Frontal cortex (tissue), 4 donors: ENCODE measurements around the gene RPL19. TPM values are rescaled to one million over a fixed set of nuclear protein-coding genes. Genes with fewer than 3 reads are reported as not detected.
"Not testable (repeated sequence)": the region's sequence is repeated elsewhere in the genome, so short reads cannot be mapped to it uniquely, and the experiment has no call there.

Experiments used
- DNase-seq, 2 donors: peaks; one replicate each; pipeline ENCODE4 v3.0.0; 2012; ENCODE audit warnings: low spot score in 2 of 2
- FAIRE-seq: peaks from 2 replicates; lab custom pipeline; 2012; peaks lifted over from hg19 to GRCh38; lab: Jason Lieb, UNC
- total RNA-seq: library from RNA; depleted of rRNA; stranded (reverse); fragments of >200 nt; gene quantifications from one replicate; pipeline ENCODE4 v1.2.3, GENCODE V29; 2014
- donor health status: control.
- donor health status: control.
- donor health status: control.

The RPL19 gene
- total RNA-seq, result 1,210 TPM

DNA sequence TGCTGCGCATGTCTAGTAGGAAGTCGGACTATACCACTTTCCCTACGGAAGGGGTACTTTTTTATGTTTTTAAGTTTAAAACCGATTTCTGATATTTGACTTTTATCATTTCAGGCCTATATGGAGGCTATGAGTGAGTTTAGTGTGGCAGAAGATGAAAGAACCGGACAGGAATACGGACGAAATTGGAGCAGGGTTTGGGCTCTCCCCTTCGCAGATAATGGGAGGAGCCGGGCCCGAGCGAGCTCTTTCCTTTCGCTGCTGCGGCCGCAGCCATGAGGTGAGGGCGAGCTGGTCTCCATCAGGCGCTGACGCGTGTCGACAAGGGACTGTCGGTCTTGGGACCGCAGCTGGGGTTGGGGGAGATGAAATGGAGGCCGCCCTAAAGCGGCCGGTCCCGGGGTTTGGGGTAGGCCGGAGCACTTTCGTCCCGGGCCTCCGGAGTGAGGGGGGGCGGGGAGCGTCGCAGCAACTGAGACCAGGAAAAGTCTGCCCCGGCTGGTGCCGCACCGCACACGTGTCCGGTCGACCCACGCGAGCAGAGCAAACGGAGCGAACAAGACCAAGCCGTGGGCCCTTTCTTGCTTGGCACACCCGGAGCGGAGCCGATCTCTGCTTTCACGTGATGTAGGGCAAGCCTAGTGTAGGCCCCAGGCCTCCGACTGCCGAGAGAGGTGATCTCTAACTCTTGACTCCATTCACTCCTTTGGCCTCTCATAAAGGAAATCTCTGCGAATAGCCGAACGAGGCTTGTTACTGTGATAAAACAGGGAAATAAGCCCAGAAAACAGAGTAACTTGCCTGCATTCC, at the start of gene RPL19:
Gene RPL19 (plus strand): TSS at position 214 of the 810 bp plus-strand sequence. CDS start 62 bp downstream, at position 276.
- DNase-seq (peak; percentile 86 to 89), FAIRE-seq (no peak)

DNA sequence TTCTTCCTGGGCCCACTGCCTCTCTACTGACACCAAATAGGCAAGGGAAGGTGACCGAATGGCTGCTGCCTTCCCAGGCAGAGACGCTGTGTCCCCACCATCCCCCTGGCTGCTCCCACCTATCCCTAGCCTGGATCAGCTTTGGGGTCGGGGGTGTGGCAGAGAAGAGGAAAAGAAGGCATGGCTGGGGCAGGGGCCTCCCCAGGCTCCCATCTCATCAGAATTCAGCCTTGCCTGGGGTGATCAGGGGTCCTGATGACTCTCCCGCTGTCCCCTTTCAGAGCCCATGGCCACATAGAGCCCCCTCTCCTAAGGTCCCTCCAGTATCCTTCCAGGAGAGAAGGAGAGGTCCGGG, 49.3 kb upstream of the RPL19 start:
- DNase-seq (no peak), FAIRE-seq (no peak)

DNA sequence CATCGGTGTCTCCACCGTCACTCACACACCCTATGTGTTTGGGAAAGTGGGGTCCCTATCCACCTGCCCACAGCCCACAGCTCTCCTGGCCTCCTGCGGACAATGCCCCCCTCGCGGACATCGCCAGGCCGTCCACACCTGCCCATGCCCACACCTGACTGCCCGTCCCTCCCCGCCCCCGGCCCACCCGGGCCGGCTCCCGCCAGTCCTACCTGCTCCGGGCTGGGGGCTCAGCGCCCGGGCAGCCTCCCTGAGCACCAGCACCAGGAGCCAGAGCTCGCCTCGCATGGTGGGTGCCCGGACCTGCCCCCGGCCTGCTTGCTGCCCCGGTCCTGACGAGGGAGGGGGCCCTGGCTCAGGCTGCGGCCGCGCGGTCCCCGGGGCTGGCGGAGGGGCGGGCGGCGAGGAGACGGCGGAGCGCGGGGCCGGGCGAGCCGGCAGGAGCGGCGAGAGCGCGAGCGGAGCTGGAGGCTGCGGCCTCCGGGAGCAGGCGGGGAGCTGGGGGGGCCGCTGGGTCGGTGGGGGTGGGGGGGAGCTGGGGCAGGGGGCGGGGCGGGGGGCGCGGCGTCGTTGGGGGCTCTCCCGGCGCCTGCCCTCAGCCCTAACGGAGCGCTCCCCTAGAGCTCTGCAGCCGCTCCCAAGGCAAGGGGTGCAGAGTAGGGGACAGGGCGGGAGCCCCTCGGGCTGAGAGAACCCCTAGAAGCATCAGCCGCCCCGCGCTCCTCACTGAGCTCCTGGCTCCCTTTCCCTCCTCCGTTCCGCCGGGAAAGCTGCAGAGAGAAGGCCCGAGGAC, 48.7 kb upstream of the RPL19 start, which contains the start of gene PLXDC1:
Gene PLXDC1 (minus strand): TSS at position 488 of the 793 bp plus-strand sequence. CDS start 200 bp downstream, at position 288.
- FAIRE-seq, result no peak
- DNase-seq, result peak in 1 of 2 donors; percentile 50

DNA sequence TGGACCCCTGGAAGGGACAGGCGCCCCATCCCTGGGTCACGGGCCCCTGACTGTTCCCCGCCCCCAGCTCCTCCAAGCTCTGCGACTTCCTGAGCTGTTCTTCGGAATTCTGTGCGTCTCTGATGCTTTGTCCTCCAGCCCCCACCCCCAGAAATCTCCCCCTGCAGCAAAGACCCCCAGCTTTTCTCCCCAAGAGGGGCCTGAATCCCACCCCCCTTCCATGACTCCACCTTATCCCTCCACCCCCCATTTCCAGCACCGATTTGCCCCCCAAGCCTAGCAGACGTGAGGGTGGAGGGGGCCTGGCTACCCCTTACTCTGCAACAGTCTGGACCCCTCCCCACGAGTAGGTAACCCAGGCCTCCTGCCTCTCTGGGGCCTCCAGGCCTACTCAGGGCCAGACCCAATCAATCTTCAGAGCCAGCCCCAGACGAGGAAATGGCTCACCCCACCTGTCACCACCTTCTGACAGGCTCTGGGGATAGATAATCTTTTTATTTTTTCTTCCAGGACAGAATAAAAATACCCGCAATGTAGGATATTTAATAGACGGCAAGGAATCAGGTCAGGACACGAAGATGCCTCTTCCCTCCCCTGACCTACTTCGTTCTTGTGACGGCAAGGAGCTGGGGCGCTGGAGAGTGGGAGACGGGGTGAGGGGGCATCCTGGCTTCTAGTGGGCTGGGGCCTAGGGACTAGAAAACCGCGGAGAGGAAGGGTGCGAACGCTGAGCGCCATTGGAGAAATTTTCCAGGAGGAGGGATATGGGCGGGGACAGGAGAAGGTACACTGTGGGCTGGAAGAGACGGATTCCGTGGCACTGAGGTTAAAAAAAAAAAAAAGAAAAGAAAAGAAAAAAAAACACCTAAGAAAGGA, 47.9 kb upstream of the RPL19 start:
- FAIRE-seq, result no peak
- no peak for DNase-seq

DNA sequence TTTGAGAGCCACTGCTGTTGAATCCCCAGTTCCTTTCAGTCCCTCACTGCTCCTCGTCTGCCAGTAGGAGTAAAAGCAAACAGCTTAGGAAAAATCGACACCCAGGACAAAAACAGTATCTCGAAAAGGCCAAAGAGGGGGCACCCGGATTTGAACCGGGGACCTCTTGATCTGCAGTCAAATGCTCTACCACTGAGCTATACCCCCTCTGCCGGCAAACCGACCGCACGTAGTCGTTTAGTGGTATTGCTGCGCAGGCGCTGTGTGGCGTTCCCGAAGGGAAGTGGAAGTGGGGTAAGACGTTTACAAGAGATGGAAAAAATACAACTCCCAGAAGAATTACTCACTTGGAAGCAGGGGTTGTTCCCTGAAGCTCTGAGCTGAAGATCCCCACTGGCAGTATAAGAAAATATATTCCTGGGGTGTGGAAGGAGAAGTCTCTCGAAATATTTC, 46.5 kb upstream of the RPL19 start:
- no peak for FAIRE-seq

DNA sequence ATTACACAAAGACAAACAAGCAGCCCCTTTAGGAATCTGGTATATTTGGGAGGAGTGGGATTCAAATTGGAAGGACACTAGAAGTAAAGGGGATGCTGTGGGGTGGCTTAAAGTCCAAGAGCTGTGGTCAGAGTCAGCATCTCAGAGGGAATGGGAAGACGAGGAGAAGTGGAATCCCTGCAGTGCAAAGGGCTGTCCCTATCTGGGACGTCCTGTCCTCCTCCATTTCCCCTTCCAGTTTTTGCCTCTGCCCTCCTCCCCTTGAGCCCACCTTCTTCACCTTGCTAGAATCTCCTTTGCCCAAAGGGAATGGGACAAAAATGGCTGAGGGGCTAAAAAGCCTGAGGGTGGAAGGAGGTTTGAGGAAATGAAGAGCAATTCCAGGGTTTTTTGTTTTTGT, 44.4 kb upstream of the RPL19 start:
- DNase-seq (no peak), FAIRE-seq (no peak)

More for the DNA sequence above, 46.5 kb upstream of the RPL19 start:
- peak; percentile 82 to 83 for DNase-seq

DNA sequence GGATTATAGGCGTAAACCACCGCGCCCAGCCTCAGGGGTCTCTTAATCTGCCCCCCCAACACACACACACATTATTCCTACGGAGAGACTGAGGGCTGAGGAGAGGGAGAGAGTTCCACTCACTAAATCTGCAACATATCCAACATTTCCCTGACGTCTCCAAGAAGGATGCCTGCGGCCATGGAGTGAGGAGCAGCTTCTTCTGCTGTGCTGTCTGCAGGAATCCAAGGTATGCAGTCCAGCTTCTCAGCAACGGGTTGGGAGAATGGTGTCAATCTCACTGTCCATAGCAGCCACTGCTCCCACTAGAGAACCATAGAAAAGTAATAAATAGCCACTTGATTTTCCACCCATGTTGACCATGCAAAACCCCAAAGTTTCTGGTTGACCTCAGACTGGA, 43.6 kb upstream of the RPL19 start:
- DNase-seq, result no peak
- FAIRE-seq, result no peak

DNA sequence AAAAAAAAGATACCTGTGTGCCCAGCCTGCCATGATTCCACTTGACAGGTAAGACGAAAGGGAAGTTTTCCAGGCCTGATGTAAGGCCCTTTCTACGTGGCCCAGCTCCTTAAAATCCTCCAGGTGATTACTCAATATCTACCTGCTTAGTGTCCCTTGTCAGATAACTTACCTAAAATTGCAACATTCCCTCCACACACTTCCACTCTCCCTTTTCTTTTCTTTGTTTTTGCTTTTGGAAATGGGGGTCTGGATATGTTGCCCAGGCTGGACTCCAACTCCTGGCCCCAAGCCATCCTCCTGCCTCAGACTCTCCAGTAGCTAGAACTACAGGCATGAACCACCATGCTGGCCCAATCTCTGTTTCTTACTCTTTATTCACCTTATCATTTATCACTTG, 41.5 kb upstream of the RPL19 start:
- FAIRE-seq (no peak), DNase-seq (no peak)

DNA sequence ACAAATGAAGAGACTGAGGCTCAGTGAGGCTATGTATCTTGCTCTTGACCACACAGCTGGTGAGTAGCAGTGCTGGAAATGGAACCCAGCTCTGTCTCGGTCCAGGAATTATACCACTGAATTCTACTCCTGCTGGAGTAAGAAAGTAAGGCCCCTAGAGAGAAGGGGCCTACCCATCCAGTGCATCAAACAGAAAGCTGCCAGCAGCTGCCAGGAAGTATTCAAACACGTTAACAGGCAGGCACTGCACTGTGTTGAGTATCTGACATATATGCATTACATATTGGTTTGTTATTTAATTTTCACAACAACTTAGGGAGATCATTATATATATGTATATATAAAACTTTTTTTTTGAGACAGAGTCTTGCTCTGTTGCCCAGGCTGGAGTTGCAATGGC, 38.1 kb upstream of the RPL19 start:
- FAIRE-seq (no peak), DNase-seq (no peak)

DNA sequence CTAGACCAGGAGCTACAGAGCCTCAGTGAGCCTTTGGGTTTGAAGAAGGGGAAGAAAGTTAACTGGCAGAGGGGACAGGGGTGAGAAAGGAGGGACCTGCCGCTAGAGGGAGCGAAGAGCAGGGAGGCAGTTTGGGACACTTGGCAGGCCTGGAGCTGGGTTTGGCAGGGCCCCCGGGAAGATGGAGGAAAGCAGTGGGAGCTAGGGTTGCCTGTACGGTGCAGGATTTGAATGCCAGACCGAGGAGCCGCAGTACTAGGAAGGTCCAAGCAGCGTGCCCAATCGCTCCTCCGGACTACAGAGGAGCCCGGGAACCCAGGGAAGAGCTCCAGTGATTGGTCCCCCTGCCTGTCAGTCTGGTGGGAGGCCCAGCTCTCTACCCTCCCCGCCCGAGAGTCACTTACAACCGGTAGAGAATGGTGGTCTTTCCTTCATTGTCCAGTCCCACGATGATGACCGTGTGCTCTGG, 35.4 kb upstream of the RPL19 start:
- FAIRE-seq, result no peak

DNA sequence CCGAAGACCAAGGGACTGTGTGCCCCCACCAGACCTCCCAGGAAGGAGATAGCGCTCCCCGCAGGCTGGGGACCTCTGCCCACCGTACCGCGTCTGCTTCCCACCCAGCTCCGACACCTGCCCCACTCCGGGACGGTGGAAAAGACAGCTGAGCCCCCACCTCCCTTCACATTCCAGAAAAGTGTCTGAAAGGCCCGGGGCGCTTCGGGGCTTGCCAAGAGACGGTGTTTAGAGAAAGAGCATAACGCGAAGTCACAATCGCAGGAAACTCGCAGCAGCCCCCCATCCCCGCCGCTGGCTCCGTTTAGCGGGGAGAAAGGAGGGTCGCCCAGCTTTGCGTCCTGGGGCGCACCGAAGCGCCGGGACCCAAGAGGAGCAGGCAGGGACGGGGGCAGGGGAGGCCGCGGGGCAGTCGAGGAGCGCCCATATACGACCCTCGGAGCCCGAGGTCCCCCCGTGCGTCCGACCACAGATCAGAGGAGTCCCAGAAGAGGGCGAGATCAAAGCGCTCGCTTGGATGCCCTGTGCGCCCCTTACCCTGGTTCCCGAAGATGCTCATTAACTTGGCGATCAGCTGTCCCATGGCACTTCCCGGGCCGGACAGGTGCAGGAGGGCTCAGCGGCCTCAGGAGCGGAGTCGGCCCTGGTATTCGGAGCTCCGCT, 34.8 kb upstream of the RPL19 start:
- FAIRE-seq (no peak), DNase-seq (no peak)

More for the DNA sequence above, 35.4 kb upstream of the RPL19 start:
- peak; percentile 64 to 84 for DNase-seq

DNA sequence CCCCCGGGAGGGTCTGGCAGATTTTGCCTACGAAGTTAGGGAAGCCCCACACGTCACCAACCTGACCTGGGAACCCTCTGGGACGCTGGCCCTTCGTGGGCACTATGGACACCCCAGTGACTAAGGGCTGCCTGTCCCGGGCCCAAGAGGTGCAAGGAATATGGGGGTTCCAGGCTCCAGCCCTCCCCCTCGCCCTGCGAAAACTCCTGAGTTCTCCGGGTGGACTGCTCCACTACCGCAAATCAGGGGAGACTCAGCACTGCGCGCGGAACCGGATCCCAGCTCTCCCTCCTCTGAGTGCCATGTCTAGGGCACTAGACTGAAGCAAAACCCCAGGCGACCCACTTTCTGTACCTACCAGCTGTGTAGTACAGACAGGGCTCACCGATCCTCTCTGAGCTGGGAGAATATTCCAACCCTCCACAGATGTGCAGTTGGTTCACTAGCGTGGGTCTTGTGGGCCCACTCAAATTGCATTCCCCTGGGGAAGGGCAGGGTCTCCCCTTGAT, 34.2 kb upstream of the RPL19 start, which contains the start of gene ARL5C:
Gene ARL5C (minus strand): TSS at position 321 of the 509 bp plus-strand sequence. CDS start 401 bp downstream, outside the sequence.
- DNase-seq (no peak), FAIRE-seq (no peak)

DNA sequence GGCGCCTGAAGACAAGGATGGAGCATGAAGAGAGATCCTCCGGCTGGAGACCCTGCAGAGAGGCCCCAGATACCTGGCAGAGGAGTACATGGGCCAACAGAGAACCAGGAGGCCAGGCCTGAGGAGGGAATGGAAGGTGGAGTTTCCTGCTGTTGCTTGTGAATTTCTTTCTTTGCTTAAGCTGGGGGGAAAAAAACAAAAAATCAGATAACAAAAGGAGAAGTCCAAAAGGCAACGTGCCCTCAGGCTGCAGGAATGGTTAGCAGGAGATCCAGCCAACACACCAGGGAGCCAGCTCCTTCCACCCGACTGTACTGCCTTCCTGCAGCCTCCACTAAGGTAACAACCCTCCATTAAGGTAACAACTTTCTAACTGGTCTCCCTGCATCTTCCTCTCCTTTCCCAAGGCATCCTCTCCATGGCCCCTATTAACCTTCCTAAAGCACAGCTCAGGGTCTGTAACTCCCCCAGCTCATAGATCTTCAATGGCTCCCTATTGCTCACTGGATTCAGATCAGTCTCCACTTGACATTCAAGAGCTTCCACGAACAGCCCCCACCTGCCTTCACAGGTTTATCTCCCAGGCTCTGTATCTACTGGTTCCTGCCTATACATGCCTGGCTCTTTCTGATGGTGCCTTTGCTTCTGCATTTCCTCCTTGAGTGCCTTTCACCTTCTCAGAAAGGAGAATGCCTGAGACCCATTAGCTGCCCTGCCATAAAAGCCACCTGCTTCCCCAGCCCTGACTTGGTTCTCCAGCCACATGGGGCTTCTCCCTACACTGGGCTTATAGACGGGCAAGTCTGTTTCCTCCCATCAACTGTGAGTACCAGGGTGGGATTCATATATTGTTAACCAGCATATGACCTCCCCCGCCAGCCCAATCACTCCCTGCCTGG, 33.4 kb upstream of the RPL19 start:
- FAIRE-seq, result no peak

DNA sequence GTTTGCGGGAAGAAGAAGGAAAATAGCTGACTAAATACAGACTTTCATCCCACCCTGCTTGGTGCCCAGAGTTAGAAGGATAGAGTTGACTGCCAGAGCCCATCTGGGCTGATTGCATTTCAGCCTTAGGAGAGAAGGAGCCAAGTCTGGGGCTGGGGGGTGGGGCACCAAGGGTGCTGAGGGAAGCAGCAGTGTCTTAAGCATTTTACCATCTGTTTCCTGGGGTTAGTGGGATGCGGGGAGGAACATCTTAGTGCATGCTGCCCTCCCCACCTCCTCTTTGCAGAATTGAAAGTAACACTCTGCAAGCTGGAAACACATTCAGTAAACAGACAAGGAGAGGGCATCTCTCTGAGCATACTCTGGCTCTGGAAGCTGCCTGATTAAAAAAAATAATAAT, 32.6 kb upstream of the RPL19 start:
- DNase-seq (no peak), FAIRE-seq (no peak)

More for the DNA sequence above, 33.4 kb upstream of the RPL19 start:
- no peak for DNase-seq

DNA sequence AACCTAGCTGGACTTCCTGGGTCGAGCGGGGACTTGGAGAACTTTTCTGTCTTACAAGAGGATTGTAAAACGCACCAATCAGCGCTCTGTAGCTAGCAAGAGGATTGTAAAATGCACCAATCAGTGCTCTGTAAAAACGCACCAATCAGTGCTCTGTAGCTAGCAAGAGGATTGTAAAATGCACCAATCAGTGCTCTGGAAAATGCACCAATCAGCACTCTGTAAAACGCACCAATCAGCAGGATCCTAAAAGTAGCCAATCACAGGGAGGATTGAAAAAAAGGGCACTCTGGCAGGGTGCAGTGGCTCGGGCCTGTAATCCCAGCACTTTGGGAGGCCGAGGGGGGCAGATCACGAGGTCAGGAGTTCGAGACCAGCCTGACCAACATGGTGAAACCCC, 31.6 kb upstream of the RPL19 start:
- not testable (repeated sequence) for DNase-seq, FAIRE-seq

DNA sequence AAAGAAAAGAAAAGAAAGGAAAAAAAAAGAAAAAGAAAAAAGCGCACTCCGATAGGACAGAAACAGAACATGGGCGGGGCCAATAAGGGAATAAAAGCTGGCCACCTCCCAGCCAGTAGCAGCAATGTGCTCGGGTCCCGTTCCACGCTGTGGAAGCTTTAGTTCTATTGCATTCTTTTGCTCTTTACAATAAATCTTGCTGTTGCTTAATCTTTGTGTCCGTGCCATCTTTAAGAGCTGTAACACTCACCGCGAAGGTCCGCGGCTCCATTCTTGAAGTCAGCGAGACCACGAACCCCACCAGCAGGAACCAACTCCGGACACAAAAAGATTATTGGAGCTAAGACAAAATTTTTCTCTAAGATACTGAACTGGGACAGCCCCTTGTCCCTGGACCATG, 31.0 kb upstream of the RPL19 start:
- DNase-seq (no peak), FAIRE-seq (no peak)

DNA sequence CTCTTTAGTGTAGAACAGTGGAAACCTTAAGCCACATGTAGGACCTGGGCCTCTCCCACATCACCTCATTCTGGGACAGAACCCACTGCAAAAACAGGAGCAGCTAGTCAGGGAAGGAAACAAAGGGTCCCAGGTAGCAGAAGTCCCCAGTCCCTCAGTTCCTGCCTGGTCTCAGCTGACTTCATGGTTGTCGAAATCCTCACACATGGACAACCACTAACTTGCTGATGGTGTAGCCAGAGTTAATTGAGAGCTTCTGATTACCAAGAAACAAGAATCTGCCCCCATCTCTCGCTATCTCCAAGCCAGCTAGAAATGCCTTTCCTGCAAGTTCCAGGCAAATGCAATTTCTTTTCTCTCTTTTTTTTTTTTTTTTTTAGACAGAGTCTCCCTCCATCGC, 30.6 kb upstream of the RPL19 start:
- no peak for FAIRE-seq
- DNase-seq, result no peak

DNA sequence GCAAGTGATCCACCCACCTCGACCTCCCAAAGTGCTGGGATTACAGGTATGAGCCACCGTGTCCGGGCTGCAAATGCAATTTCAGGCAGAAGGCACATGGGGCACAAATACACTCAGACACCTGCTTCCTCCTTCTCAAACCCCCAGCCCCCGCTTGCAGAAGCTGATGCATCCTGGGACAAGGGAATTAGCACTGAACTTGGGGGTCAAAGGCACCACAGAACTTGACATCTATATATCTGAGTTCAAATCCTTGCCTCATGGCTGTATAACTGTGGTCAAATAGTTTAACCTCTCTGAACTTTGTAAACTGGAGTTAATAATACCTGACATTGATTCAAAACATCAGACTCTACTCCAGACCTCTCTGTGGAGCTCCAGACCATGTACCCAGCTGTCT, 30.0 kb upstream of the RPL19 start:
- FAIRE-seq (no peak), DNase-seq (no peak)
